MM.1S (cell line): Measurements from ENCODE around the gene ODC1.

Experiments used
- CTCF ChIP-seq: fragments of 300-600 bp; sonication (generic); IDR thresholded peaks from 2 replicates; pipeline ENCODE4 v1.5.1; 2016; ENCODE audit warnings: antibody characterized with exemption, low read length, mixed read lengths
- EZH2 ChIP-seq: fragments of 300-600 bp; sonication (generic); optimal IDR thresholded peaks from 2 replicates; pipeline ENCODE3; 2017; ENCODE audit warnings: low read depth, mild to moderate bottlenecking, antibody characterized with exemption, low read length, mixed read lengths
- EZH2phosphoT487 ChIP-seq: fragments of 300-600 bp; sonication (generic); IDR thresholded peaks from 2 replicates; pipeline ENCODE4 v1.6.1; 2018; ENCODE audit warnings: antibody characterized with exemption, low read length

GRCh38 chr2:10393640-10393982 is 54.5 kb downstream of the ODC1 start:
- TF ChIP-seq CTCF = no peak
- TF ChIP-seq EZH2 = no peak
- TF ChIP-seq EZH2phosphoT487 = no peak
